Endodermal cell (in vitro differentiated cells): Measurements from ENCODE around the gene NPY2R. TPM values are rescaled to one million over a fixed set of nuclear protein-coding genes. Genes with fewer than 3 reads are reported as not detected.

Source experiments
- DNase-seq: peaks from one replicate; pipeline ENCODE4 v3.0.0-alpha.2; 2017
- H3K27ac ChIP-seq: 2 replicates; pipeline ENCODE4 v1.5.1; 2013; ENCODE audit warnings: mild to moderate bottlenecking, low read depth, low read length, moderate library complexity
- H3K27me3 ChIP-seq: 2 replicates; pipeline ENCODE4 v1.6.1; 2013; ENCODE audit warnings: mild to moderate bottlenecking, low read length, moderate library complexity; ENCODE audit not compliant: insufficient read depth, control insufficient read depth, poor library complexity, severe bottlenecking
- H3K36me3 ChIP-seq: 2 replicates; pipeline ENCODE4 v1.7.0; 2013; ENCODE audit warnings: mild to moderate bottlenecking, low read length, moderate library complexity; ENCODE audit not compliant: control insufficient read depth, insufficient read depth
- H3K4me1 ChIP-seq: one replicate; pipeline ENCODE4 v1.7.0; 2013; ENCODE audit warnings: low read length; ENCODE audit not compliant: control insufficient read depth, insufficient read depth
- H3K4me3 ChIP-seq: 2 replicates; pipeline ENCODE4 v1.5.1; 2013; ENCODE audit warnings: mild to moderate bottlenecking, low read length, moderate library complexity
- H3K9ac ChIP-seq: 2 replicates; pipeline ENCODE4 v1.6.1; 2013; ENCODE audit warnings: mild to moderate bottlenecking, low read length, moderate library complexity; ENCODE audit not compliant: poor library complexity, severe bottlenecking; ENCODE audit errors: extremely low read depth
- H3K9me3 ChIP-seq: 2 replicates; pipeline ENCODE4 v1.6.1; 2013; ENCODE audit warnings: mild to moderate bottlenecking, low read length, moderate library complexity; ENCODE audit not compliant: control insufficient read depth
- H3K27ac Mint-ChIP-seq: 2 replicates; pipeline ENCODE4 v1.8.0; 2020; ENCODE audit warnings: mixed read lengths
- H3K27me3 Mint-ChIP-seq: 2 replicates; pipeline ENCODE4 v1.8.0; 2021; ENCODE audit warnings: mild to moderate bottlenecking, mixed read lengths; ENCODE audit not compliant: insufficient read depth
- H3K36me3 Mint-ChIP-seq: 2 replicates; pipeline ENCODE4 v1.8.0; 2020; ENCODE audit warnings: low read depth, mixed read lengths
- H3K4me1 Mint-ChIP-seq: 2 replicates; pipeline ENCODE4 v1.8.0; 2020; ENCODE audit warnings: mixed read lengths
- H3K4me3 Mint-ChIP-seq: 2 replicates; pipeline ENCODE4 v1.8.0; 2020; ENCODE audit warnings: mild to moderate bottlenecking, moderate library complexity, mixed read lengths
- H3K9me3 Mint-ChIP-seq: 2 replicates; pipeline ENCODE4 v1.8.0; 2020; ENCODE audit warnings: mild to moderate bottlenecking, mixed read lengths
- CTCF ChIP-seq: fragments of 200-600 bp; sonication (generic); conservative IDR thresholded peaks from 2 replicates; pipeline ENCODE4 v1.5.0; 2021; ENCODE audit warnings: antibody characterized with exemption, mild to moderate bottlenecking
- WGBS, 2 experiments: methylation state at CpG; one replicate each; pipeline versions ENCODE4 v1.1.5 to v1.1.7; 2013; ENCODE audit warnings: missing lambda C conversion rate in 2 of 2, mixed read lengths in 1 of 2; ENCODE audit not compliant: insufficient coverage in 1 of 2, insufficient read length in 1 of 2; 5-methylcytosine and 5-hydroxymethylcytosine counted together
- total RNA-seq, 2 donors: library from RNA; stranded (reverse); fragmentation: NEBNext Ultra II Directional in 1 of 2; extraction: Animal tissue kit (Norgen Biotek cat#: 25700) in 1 of 2; gene quantifications; 2 replicates in 1 of 2; 3 replicates in 1 of 2; pipeline ENCODE4 v1.2.1, GENCODE V29; 2021

Gene NPY2R
- total RNA-seq, 2 donors from 2014 or later: not detected

DNA sequence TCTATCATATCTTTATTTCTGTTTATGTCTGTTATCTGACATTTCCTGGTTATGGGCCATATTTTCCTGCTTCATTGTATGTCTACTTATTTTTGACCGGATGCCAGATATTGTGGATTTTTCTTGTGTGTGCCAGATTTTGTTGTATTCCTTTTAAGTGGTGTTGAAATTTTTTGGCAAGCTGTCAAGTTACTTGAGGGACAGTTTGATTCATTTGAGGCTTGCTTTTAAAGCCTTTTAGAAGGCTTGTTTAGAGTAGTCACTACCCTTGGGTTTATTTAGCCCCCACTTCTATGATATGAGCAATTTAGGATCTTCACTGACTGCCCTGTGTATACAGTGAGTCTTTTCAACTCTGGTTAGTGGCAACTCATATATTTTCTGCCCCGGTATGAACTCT lies 29.2 kb upstream of the NPY2R start:
- Mint-ChIP-seq H3K27ac (no peak overlapping the region), H3K9me3 (no peaks in the 10 kb centered on the region), H3K27me3 (no peaks in the 10 kb centered on the region), H3K4me1 (peaks cover 2% of the 10 kb centered on the region), H3K36me3 (no peaks in the 10 kb centered on the region), H3K4me3 (no peak overlapping the region)
- DNase-seq: no peak
- no peak for TF ChIP-seq CTCF
- no peaks in the 10 kb centered on the region for H3K36me3 ChIP-seq
- no peak overlapping the region for H3K9ac ChIP-seq
- no peak overlapping the region for H3K4me3 ChIP-seq
- no peaks in the 10 kb centered on the region for H3K4me1 ChIP-seq
- H3K27me3 ChIP-seq: no peaks in the 10 kb centered on the region
- WGBS, 2 experiments: 85 to 100% methylated on average over 1 to 2 of the region's 2 CpGs
- no peaks in the 10 kb centered on the region for H3K9me3 ChIP-seq
- no peak overlapping the region for H3K27ac ChIP-seq

DNA sequence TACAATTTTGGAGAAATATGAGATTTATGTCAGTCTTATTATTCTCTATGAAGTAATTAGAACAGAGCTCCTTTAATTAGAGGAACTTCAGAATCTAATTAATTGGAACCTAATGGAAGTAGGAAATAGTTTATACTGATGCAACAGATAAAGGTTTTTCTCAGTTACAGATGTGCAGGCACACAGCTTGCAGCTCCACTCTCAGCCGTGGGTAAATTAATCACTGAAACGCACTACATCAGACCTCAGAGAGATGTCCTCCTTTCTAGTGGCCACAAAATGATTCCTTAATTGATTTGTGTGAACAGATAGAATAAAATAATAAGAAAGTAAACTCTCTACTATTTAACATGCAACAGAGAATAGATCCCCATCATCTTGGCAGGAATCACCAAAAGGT lies 21.5 kb upstream of the NPY2R start:
- no peak overlapping the region for H3K27ac Mint-ChIP-seq
- no peak for DNase-seq
- no peak overlapping the region for H3K9ac ChIP-seq
- H3K4me3 ChIP-seq: no peak overlapping the region
- no peaks in the 10 kb centered on the region for H3K4me1 ChIP-seq
- no peaks in the 10 kb centered on the region for H3K27me3 ChIP-seq
- H3K36me3 ChIP-seq: no peaks in the 10 kb centered on the region
- 96% methylated on average over 2 of the region's 2 CpGs; no CpG with 5 or more reads in 1 of the 2 experiments for WGBS, 2 experiments
- no peaks in the 10 kb centered on the region for H3K4me1 Mint-ChIP-seq
- no peaks in the 10 kb centered on the region for H3K9me3 Mint-ChIP-seq
- no peak for TF ChIP-seq CTCF
- no peak overlapping the region for H3K27ac ChIP-seq
- no peak overlapping the region for H3K4me3 Mint-ChIP-seq
- H3K36me3 Mint-ChIP-seq: no peaks in the 10 kb centered on the region
- H3K27me3 Mint-ChIP-seq: no peaks in the 10 kb centered on the region
- no peaks in the 10 kb centered on the region for H3K9me3 ChIP-seq

GRCh38 chr4:155187989-155188388 lies 20.4 kb upstream of the NPY2R start:
- Histone ChIP-seq H3K9me3 (no peaks in the 10 kb centered on the region), H3K36me3 (no peaks in the 10 kb centered on the region), H3K27me3 (no peaks in the 10 kb centered on the region), H3K9ac (no peak overlapping the region), H3K4me3 (no peak overlapping the region), H3K27ac (no peak overlapping the region), H3K4me1 (no peaks in the 10 kb centered on the region)
- Mint-ChIP-seq H3K9me3 (no peaks in the 10 kb centered on the region), H3K27me3 (no peaks in the 10 kb centered on the region), H3K4me1 (no peaks in the 10 kb centered on the region), H3K36me3 (no peaks in the 10 kb centered on the region), H3K27ac (no peak overlapping the region), H3K4me3 (no peak overlapping the region)
- no peak for TF ChIP-seq CTCF
- no peak for DNase-seq
- WGBS, 2 experiments: 86 to 88% methylated on average over 1 of the region's 1 CpG
